Naive thymus-derived CD4-positive, alpha-beta T cell (primary cell): ENCODE measurements around the gene PDLIM3. TPM values are rescaled to one million over a fixed set of nuclear protein-coding genes. Genes with fewer than 3 reads are reported as not detected.
A peak's percentile ranks its signal among the peaks of the same experiment; 100 is the strongest.
"Not testable (repeated sequence)": the region's sequence is repeated elsewhere in the genome, so short reads cannot be mapped to it uniquely, and the experiment has no call there.

Experiments used
- ATAC-seq: fragments of 150-1000 bp; cut with Tn5 transposase; 2 replicates; pipeline ENCODE4 v1.10.0; 2021; ENCODE audit warnings: mild to moderate bottlenecking, moderate library complexity
- CTCF ChIA-PET: fragments of 350-600 bp; sonication (Branson Sonifier 250); formaldehyde crosslinking; loops from one replicate; lab custom pipeline; 2021; ENCODE audit warnings: antibody characterized with exemption; lab: Charles Lee
- POLR2A ChIA-PET: fragments of 350-600 bp; sonication (Branson Sonifier 250); formaldehyde crosslinking; loops from one replicate; lab custom pipeline; 2021; ENCODE audit warnings: antibody characterized with exemption, inconsistent platforms; lab: Charles Lee
- DNase-seq, 9 donors: peaks; one replicate each; pipeline versions ENCODE4 v3.0.0 to v3.0.0-alpha.2; 2020 to 2022; ENCODE audit warnings: mixed read lengths in 1 of 9
- H3K27ac ChIP-seq: one replicate; pipeline ENCODE4 v1.7.0; 2013; ENCODE audit warnings: mild to moderate bottlenecking, low read depth, low read length, moderate library complexity
- H3K27me3 ChIP-seq, 2 donors: one replicate each; pipeline ENCODE4 v1.7.0; 2013; ENCODE audit warnings: low read length in 2 of 2, mild to moderate bottlenecking in 2 of 2, moderate library complexity in 2 of 2; ENCODE audit not compliant: control insufficient read depth in 2 of 2, insufficient read depth in 2 of 2
- H3K36me3 ChIP-seq, 3 experiments: 1 replicate in 2 of 3; 2 replicates in 1 of 3; pipeline ENCODE4 v1.7.0; 2013; ENCODE audit warnings: low read length in 3 of 3, mild to moderate bottlenecking in 3 of 3, moderate library complexity in 1 of 3; ENCODE audit not compliant: insufficient read depth in 3 of 3, control insufficient read depth in 2 of 3
- H3K4me1 ChIP-seq, 2 donors: one replicate each; pipeline ENCODE4 v1.7.0; 2013; ENCODE audit warnings: low read length in 2 of 2, mild to moderate bottlenecking in 2 of 2, moderate library complexity in 1 of 2; ENCODE audit not compliant: control insufficient read depth in 2 of 2, insufficient read depth in 2 of 2
- H3K4me3 ChIP-seq: 2 replicates; pipeline ENCODE4 v1.7.0; 2013; ENCODE audit warnings: mild to moderate bottlenecking, low read length
- H3K9me3 ChIP-seq, 3 experiments: 1 replicate in 2 of 3; 2 replicates in 1 of 3; pipeline ENCODE4 v1.7.0; 2013; ENCODE audit warnings: low read length in 3 of 3; ENCODE audit not compliant: control insufficient read depth in 2 of 3
- H3K27ac Mint-ChIP-seq, 9 donors: one replicate each; pipeline ENCODE4 v1.8.0; 2020 to 2022; ENCODE audit warnings: mixed read lengths in 9 of 9, mild to moderate bottlenecking in 8 of 9, moderate library complexity in 5 of 9, inconsistent platforms in 2 of 9
- H3K27me3 Mint-ChIP-seq, 5 donors: one replicate each; pipeline ENCODE4 v1.8.0; 2021 to 2022; ENCODE audit warnings: mixed read lengths in 5 of 5, mild to moderate bottlenecking in 1 of 5
- H3K36me3 Mint-ChIP-seq, 5 donors: one replicate each; pipeline ENCODE4 v1.8.0; 2020 to 2022; ENCODE audit warnings: mixed read lengths in 5 of 5, mild to moderate bottlenecking in 3 of 5, inconsistent platforms in 1 of 5
- H3K4me1 Mint-ChIP-seq, 7 donors: one replicate each; pipeline ENCODE4 v1.8.0; 2020 to 2022; ENCODE audit warnings: mixed read lengths in 7 of 7, mild to moderate bottlenecking in 3 of 7, inconsistent platforms in 1 of 7
- H3K4me3 Mint-ChIP-seq, 10 donors: one replicate each; pipeline ENCODE4 v1.8.0; 2020 to 2022; ENCODE audit warnings: mild to moderate bottlenecking in 10 of 10, mixed read lengths in 10 of 10, moderate library complexity in 6 of 10, inconsistent platforms in 2 of 10
- H3K9me3 Mint-ChIP-seq, 11 donors: one replicate each; pipeline ENCODE4 v1.8.0; 2020 to 2022; ENCODE audit warnings: mixed read lengths in 11 of 11, mild to moderate bottlenecking in 4 of 11, inconsistent platforms in 1 of 11, moderate library complexity in 1 of 11
- intact Hi-C, 2 donors: fragments of 100-400 bp; cut with micrococcal nuclease; formaldehyde crosslinking; loops; one replicate each; pipeline ENCODE4 v1.15.1; 2023
- polyA plus RNA-seq, 2 donors: library from polyadenylated mRNA; unstranded; fragments of 300-500 nt; fragmentation: Illumina TruSeq; gene quantifications; one replicate each; pipeline ENCODE4 v1.2.3, GENCODE V29; 2021
- total RNA-seq, 6 experiments: library from RNA in 5 of 6; stranded (reverse) in 5 of 6; gene quantifications; 1 replicate in 5 of 6; 2 replicates in 1 of 6; pipeline ENCODE4 v1.2.3 and lab custom pipeline; 2021 to 2026

PDLIM3 gene
- total and polyA plus RNA-seq, 7 experiments from 2014 or later = not detected

DNA sequence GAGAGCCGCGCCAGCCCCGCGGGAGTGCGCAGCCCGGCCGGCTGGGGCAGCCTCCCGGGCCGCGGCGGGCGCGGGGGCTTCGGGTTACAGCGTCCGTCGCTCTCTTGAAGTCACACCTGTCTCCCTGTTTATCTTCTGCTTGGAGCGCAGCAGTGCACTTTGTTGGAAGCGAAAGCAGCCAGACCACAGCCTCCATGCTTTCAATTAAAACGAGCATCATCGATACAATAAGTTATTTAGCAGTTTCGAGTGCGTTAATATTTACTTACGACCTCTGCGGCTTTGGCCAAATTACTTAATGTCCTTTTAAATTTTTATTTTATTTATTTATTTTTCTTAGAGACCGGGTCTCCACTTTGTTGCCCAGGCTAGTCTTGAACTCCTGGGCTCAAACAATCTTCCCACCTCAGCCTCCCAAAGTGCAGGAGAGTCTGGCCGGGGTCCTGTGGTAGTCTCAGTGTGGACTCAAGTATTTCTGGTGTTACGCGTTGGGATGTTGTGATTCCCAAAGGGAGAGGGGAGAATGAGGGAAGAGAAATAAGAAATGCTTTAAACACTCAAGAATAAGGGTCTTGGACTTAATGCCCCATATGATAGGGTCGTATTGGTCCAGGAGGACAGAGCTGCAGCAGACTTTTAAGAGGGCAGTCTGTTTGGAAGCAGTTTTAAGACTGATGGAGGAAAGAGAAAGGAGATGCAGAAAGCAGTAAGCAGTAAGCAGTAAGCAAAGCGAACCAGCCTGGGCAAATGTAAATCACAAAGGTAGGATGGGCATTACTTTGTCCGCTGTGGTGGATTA, 504 bp upstream of the PDLIM3 start:
- intact Hi-C loops = no loop called here
- ChIA-PET CTCF (no interaction called here), POLR2A (no interaction called here)
- Mint-ChIP-seq H3K4me3 (peak overlapping the region in 9 of 10 donors; percentile 36 to 72 (median 54)), H3K36me3 (no peaks in the 10 kb centered on the region), H3K9me3 (no peaks in the 10 kb centered on the region), H3K4me1 (peaks cover 0 to 12% (median 6%) of the 10 kb centered on the region in 7 donors), H3K27ac (no peak overlapping the region), H3K27me3 (peaks cover 29 to 45% (median 38%) of the 10 kb centered on the region in 5 donors)
- Histone ChIP-seq H3K4me3 (no peak overlapping the region), H3K27me3 (peaks cover 0 to 5% of the 10 kb centered on the region in 2 donors), H3K36me3 (no peaks in the 10 kb centered on the region), H3K27ac (no peak overlapping the region), H3K9me3 (no peaks in the 10 kb centered on the region), H3K4me1 (no peaks in the 10 kb centered on the region)
- DNase-seq (no peak), ATAC-seq (no peak)

DNA sequence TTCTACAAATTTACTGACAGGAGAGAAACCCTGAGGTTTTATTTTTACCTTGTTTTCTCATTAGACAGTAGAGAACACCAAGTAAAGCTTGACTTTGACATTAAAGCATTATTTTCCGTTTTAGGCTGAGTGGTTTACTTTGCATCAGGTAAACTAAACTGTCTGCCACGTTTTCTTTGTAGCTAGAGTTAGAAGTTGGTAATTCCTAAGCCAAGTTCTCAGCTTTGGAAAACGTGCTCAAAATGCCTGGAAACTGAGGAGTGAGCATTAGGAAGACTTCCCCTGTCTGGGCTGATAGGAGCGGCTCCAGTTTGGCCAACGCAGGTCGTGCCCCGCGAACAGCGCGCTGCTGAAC, 819 bp downstream of the PDLIM3 start:
- H3K36me3 ChIP-seq = no peaks in the 10 kb centered on the region
- H3K4me1 Mint-ChIP-seq = peaks cover 0 to 12% (median 6%) of the 10 kb centered on the region in 7 donors
- no peaks in the 10 kb centered on the region for H3K4me1 ChIP-seq
- H3K27me3 ChIP-seq = peaks cover 0 to 5% of the 10 kb centered on the region in 2 donors
- intact Hi-C loops = no loop called here
- ATAC-seq (no peak), DNase-seq (no peak)
- H3K27ac ChIP-seq = no peak overlapping the region
- H3K9me3 Mint-ChIP-seq = no peaks in the 10 kb centered on the region
- H3K4me3 ChIP-seq = no peak overlapping the region
- no peak overlapping the region for H3K27ac Mint-ChIP-seq
- CTCF ChIA-PET = no interaction called here
- H3K9me3 ChIP-seq = no peaks in the 10 kb centered on the region
- H3K4me3 Mint-ChIP-seq = peak overlapping the region; percentile 37 to 77 (median 54)
- H3K36me3 Mint-ChIP-seq = no peaks in the 10 kb centered on the region
- H3K27me3 Mint-ChIP-seq = peaks cover 42 to 57% (median 48%) of the 10 kb centered on the region in 5 donors
- POLR2A ChIA-PET = no interaction called here

DNA sequence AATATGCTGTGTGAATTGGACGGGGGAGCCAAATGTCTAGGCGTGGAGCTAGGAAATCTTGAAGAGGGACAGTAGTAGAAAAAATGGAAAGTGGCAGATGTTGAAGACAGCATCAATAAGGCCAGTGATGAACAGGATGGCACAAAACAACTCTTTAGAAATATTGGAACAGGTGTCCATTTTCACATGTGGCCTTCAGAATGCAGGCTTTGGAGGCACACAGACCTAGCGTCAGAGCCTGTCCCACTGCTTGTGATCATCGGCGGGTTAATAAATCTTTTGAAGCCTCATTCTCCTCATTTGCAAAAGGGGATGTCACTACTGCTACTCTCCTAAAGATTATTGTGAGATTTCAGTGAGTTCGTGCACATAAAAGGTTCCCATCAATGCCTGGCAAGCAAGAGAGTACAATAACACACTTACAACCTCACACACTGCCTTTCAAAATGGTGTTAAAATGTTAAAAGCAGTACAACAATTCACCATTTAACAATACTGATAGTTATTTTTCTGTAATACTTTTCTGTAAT, 2.4 kb downstream of the PDLIM3 start:
- POLR2A ChIA-PET = no interaction called here
- DNase-seq (no peak), ATAC-seq (no peak)
- Histone ChIP-seq H3K27ac (no peak overlapping the region), H3K4me3 (no peak overlapping the region), H3K36me3 (no peaks in the 10 kb centered on the region), H3K27me3 (peaks cover 0 to 5% of the 10 kb centered on the region in 2 donors), H3K9me3 (no peaks in the 10 kb centered on the region), H3K4me1 (no peaks in the 10 kb centered on the region)
- Mint-ChIP-seq H3K9me3 (no peaks in the 10 kb centered on the region), H3K4me1 (peaks cover 0 to 12% (median 6%) of the 10 kb centered on the region in 7 donors), H3K27me3 (peaks cover 51 to 70% (median 54%) of the 10 kb centered on the region in 5 donors), H3K27ac (no peak overlapping the region), H3K4me3 (no peak overlapping the region), H3K36me3 (no peaks in the 10 kb centered on the region)
- CTCF ChIA-PET = no interaction called here
- intact Hi-C loops = no loop called here

DNA sequence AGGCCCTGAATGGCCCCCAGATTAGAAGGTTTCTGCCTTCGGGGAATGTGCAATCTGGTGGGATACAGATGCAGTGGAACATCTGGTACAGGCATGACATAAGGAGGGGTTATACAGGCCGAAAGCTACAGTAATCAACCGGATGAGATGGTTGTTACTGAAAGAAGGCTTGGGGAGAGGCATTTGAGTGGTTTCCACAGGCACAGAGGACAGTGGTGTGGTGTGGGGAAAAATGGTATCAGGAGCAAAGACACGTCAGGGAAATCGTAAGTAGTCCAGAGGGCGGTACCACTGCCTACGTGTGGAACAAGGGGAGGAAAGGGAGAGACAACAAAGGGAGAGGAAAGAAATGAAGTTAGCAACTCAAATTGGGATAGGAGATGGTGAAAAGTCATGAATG, 3.0 kb downstream of the PDLIM3 start:
- DNase-seq (no peak), ATAC-seq (no peak)
- H3K27ac Mint-ChIP-seq = no peak overlapping the region
- CTCF ChIA-PET = no interaction called here
- POLR2A ChIA-PET = no interaction called here
- H3K4me1 ChIP-seq = no peaks in the 10 kb centered on the region
- peaks cover 0 to 12% (median 6%) of the 10 kb centered on the region in 7 donors for H3K4me1 Mint-ChIP-seq
- H3K27me3 Mint-ChIP-seq = peaks cover 51 to 71% (median 54%) of the 10 kb centered on the region in 5 donors
- H3K4me3 Mint-ChIP-seq = no peak overlapping the region
- H3K27me3 ChIP-seq = peaks cover 0 to 5% of the 10 kb centered on the region in 2 donors
- H3K36me3 Mint-ChIP-seq = no peaks in the 10 kb centered on the region
- H3K27ac ChIP-seq = no peak overlapping the region
- no peak overlapping the region for H3K4me3 ChIP-seq
- intact Hi-C loops = no loop called here
- no peaks in the 10 kb centered on the region for H3K36me3 ChIP-seq
- H3K9me3 Mint-ChIP-seq = no peaks in the 10 kb centered on the region
- no peaks in the 10 kb centered on the region for H3K9me3 ChIP-seq

DNA sequence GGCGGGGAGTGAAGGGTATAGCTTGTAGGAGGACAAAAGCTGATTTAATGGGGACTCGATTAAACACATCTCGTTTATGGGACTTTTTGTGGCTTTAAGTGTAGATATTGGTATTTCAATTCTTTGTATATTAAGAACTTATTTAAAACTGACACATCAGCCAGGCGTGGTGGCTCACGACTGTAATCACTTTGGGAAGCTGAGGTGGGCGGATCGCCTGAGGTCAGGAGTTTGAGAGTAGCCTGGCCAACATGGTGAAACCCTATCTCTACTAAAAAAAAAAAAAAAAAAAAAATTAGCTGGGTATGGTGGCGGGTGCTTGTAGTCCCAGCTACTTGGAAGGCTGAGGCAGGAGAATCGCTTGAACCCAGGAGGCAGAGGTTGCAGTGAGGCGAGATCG, 3.7 kb downstream of the PDLIM3 start:
- H3K4me3 Mint-ChIP-seq, intact Hi-C loops, H3K9me3 Mint-ChIP-seq, DNase-seq, H3K27ac ChIP-seq, CTCF ChIA-PET, H3K36me3 Mint-ChIP-seq, H3K9me3 ChIP-seq, H3K27me3 ChIP-seq, H3K4me3 ChIP-seq, H3K36me3 ChIP-seq, POLR2A ChIA-PET, H3K27ac Mint-ChIP-seq, H3K4me1 ChIP-seq, ATAC-seq: not testable (repeated sequence)
- Mint-ChIP-seq H3K4me1 (peaks cover 0 to 12% (median 6%) of the 10 kb centered on the region in 7 donors), H3K27me3 (peaks cover 53 to 71% (median 58%) of the 10 kb centered on the region in 5 donors)

DNA sequence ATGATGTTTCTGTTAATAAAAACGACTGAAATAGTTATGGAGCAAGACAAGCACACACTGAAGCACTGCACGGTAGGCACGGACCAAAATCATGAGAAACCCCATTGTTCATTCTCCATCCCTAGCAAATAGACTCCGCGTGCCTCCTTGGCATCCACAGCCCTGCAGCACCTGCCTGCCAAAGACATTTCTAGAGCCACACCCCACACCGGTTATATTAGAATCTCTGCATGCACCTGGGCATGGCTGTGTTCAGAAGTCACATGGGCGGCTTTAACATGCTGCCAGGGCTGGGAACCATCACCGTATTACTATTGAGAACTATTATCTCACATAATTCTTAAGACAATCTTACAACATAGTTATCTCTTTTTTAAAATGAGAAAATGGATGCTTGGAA, 5.9 kb downstream of the PDLIM3 start:
- no peak overlapping the region for H3K4me3 ChIP-seq

More for the DNA sequence above, 5.9 kb downstream of the PDLIM3 start:
- no peaks in the 10 kb centered on the region for H3K9me3 ChIP-seq
- DNase-seq (no peak), ATAC-seq (no peak)
- Mint-ChIP-seq H3K36me3 (peaks cover 0 to 6% (median 0%) of the 10 kb centered on the region in 5 donors), H3K27me3 (peaks cover 49 to 67% (median 61%) of the 10 kb centered on the region in 5 donors), H3K4me3 (no peak overlapping the region), H3K9me3 (peaks cover 0 to 16% (median 7%) of the 10 kb centered on the region in 11 donors), H3K27ac (no peak overlapping the region), H3K4me1 (peaks cover 0 to 1% (median 0%) of the 10 kb centered on the region in 7 donors)
- H3K27ac ChIP-seq = no peak overlapping the region
- ChIA-PET CTCF (no interaction called here), POLR2A (no interaction called here)
- H3K27me3 ChIP-seq = no peaks in the 10 kb centered on the region
- H3K4me1 ChIP-seq = no peaks in the 10 kb centered on the region
- H3K36me3 ChIP-seq = no peaks in the 10 kb centered on the region
- intact Hi-C loops = no loop called here
